HEK293T (cell line): Measurements from ENCODE around the gene EIF4EBP3.

Source experiments
- CTCF ChIA-PET: fragments of 350-600 bp; formaldehyde crosslinking; extraction: SDS; loops from one replicate; lab custom pipeline; 2021; ENCODE audit warnings: antibody characterized with exemption, inconsistent platforms; lab: Yijun Ruan, JAX
- POLR2A ChIA-PET: fragments of 350-600 bp; formaldehyde crosslinking; extraction: SDS; loops from one replicate; lab custom pipeline; 2020; ENCODE audit warnings: antibody characterized with exemption, inconsistent platforms; lab: Yijun Ruan, JAX
- DNase-seq: peaks from one replicate; pipeline ENCODE4 v3.0.0; 2012; ENCODE audit warnings: mixed read lengths; ENCODE audit errors: extremely low spot score
- ARNT ChIP-seq: fragments of 450-650 bp; IDR thresholded peaks from 2 replicates; pipeline ENCODE4 v1.6.1; 2017; ENCODE audit warnings: mild to moderate bottlenecking
- BHLHE40 ChIP-seq: fragments of 450-650 bp; IDR thresholded peaks from 2 replicates; pipeline ENCODE4 v1.6.1; 2016; ENCODE audit warnings: mild to moderate bottlenecking, moderate library complexity, borderline replicate concordance
- CTBP1 ChIP-seq: fragments of 450-650 bp; IDR thresholded peaks from 2 replicates; pipeline ENCODE4 v1.6.1; 2016; ENCODE audit warnings: borderline replicate concordance
- ELF4 ChIP-seq: fragments of 450-650 bp; IDR thresholded peaks from 2 replicates; pipeline ENCODE4 v1.6.1; 2017; ENCODE audit warnings: antibody characterized with exemption
- FOXA1 ChIP-seq: fragments of 450-650 bp; IDR thresholded peaks from 2 replicates; pipeline ENCODE4 v1.6.1; 2016; ENCODE audit warnings: mild to moderate bottlenecking
- FOXK2 ChIP-seq: fragments of 450-650 bp; IDR thresholded peaks from 2 replicates; pipeline ENCODE4 v1.6.1; 2016; ENCODE audit warnings: mild to moderate bottlenecking
- FOXM1 ChIP-seq: fragments of 450-650 bp; IDR thresholded peaks from 2 replicates; pipeline ENCODE4 v1.6.1; 2017; ENCODE audit warnings: mild to moderate bottlenecking, borderline replicate concordance
- HDGF ChIP-seq: fragments of 450-650 bp; IDR thresholded peaks from 2 replicates; pipeline ENCODE4 v1.6.1; 2017; ENCODE audit warnings: antibody characterized with exemption, borderline replicate concordance
- L3MBTL2 ChIP-seq: fragments of 450-650 bp; conservative IDR thresholded peaks from 2 replicates; pipeline ENCODE4 v1.6.1; 2016; ENCODE audit warnings: mild to moderate bottlenecking
- LEF1 ChIP-seq: fragments of 450-650 bp; IDR thresholded peaks from 2 replicates; pipeline ENCODE4 v1.6.1; 2017; ENCODE audit warnings: mild to moderate bottlenecking, borderline replicate concordance
- NFRKB ChIP-seq: fragments of 450-650 bp; IDR thresholded peaks from 2 replicates; pipeline ENCODE4 v1.6.1; 2016; ENCODE audit warnings: mild to moderate bottlenecking, moderate library complexity
- SP1 ChIP-seq: fragments of 450-650 bp; IDR thresholded peaks from 2 replicates; pipeline ENCODE4 v1.6.1; 2017
- SUZ12 ChIP-seq: fragments of 450-650 bp; IDR thresholded peaks from 2 replicates; pipeline ENCODE4 v1.6.1; 2016; ENCODE audit warnings: mild to moderate bottlenecking
- TARDBP ChIP-seq: fragments of 450-650 bp; IDR thresholded peaks from 2 replicates; pipeline ENCODE4 v1.6.1; 2016
- ZNF384 ChIP-seq: fragments of 450-650 bp; IDR thresholded peaks from 2 replicates; pipeline ENCODE4 v1.6.1; 2016
- TF ChIP-seq, protein P1 (sequence below): fragments of 450-650 bp; IDR thresholded peaks from 2 replicates; pipeline ENCODE4 v1.6.1; 2016

Gene EIF4EBP3

DNA sequence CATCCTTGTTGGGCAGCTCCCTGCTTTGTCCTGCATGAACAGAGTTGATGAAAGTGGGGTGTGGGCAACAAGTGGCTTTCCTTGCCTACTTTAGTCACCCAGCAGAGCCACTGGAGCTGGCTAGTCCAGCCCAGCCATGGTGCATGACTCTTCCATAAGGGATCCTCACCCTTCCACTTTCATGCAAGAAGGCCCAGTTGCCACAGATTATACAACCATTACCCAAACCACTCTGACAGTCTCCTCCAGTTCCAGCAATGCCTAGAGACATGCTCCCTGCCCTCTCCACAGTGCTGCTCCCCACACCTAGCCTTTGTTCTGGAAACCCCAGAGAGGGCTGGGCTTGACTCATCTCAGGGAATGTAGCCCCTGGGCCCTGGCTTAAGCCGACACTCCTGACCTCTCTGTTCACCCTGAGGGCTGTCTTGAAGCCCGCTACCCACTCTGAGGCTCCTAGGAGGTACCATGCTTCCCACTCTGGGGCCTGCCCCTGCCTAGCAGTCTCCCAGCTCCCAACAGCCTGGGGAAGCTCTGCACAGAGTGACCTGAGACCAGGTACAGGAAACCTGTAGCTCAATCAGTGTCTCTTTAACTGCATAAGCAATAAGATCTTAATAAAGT lies 21.1 kb downstream of the EIF4EBP3 start:
- no peak for DNase-seq
- CTCF ChIA-PET = interaction anchor here (0.7 kb wide), 1 partner anchor 74 kb away, joined by 4 read pairs; no protein-coding TSS in a partner anchor
- POLR2A ChIA-PET = interaction anchor here (2.8 kb wide), 1 partner anchor 11 kb away, joined by 15 read pairs; the partner anchor contains the start of gene SRA1
- TF ChIP-seq L3MBTL2 (no peak), SUZ12 (no peak), ELF4 (no peak), SP1 (no peak), BHLHE40 (no peak), LEF1 (no peak)
- TF ChIP-seq, protein P1, sequence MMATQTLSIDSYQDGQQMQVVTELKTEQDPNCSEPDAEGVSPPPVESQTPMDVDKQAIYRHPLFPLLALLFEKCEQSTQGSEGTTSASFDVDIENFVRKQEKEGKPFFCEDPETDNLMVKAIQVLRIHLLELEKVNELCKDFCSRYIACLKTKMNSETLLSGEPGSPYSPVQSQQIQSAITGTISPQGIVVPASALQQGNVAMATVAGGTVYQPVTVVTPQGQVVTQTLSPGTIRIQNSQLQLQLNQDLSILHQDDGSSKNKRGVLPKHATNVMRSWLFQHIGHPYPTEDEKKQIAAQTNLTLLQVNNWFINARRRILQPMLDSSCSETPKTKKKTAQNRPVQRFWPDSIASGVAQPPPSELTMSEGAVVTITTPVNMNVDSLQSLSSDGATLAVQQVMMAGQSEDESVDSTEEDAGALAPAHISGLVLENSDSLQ = no peak

DNA sequence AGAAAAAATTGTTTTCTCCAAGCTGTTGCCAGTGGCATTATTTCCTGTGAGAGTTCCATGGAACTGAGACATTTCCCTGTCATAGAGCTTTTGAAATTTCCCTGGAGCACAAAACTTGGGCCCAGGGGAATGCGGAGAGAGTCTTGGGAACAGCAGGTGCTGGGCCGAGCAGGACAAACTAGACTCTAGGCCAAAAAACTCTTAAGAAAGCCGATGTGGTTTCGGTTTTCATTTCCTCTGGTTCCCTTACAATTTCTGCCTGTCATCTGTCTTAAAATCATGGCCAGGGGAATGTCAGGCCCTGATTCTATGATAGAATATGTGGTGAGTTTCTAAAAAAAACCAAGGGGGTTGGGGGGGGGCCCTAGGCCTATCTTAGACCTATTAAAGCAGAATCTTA lies 21.7 kb downstream of the EIF4EBP3 start:
- CTCF ChIA-PET = no interaction called here
- POLR2A ChIA-PET = interaction anchor here (0.9 to 2.8 kb wide), 3 partner anchors 9 to 78 kb away, joined by 3 to 16 read pairs (median 15); partner anchors contain the start of genes IK, NDUFA2 and SRA1
- TF ChIP-seq LEF1 (no peak), ARNT (no peak), CTBP1 (no peak), FOXA1 (no peak), SUZ12 (no peak), SP1 (no peak), L3MBTL2 (no peak), FOXM1 (no peak), FOXK2 (no peak), ELF4 (no peak), TARDBP (no peak)
- TF ChIP-seq, protein P1 = no peak
- no peak for DNase-seq

DNA sequence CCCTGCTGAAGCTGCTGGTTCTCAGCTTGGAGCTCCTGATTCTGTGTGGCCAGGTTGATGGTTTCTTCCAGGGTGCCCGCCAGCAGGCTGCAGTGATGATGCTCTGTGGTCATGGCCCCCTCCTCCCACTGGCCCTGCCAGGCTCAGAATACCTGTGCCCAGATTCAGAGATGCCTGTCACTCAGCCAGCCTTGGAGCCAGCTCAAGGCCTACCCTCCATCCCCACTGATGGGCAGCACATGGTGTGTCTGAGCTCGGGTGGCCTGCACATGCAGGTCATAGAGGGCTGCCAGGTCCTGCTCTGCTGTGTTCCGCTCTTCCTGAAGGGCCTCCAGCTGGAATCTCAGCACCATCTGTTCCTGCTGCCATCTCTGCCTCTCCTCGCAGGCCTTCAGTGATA lies 22.6 kb downstream of the EIF4EBP3 start:
- CTCF ChIA-PET = no interaction called here
- TF ChIP-seq, protein P1 = no peak
- TF ChIP-seq SP1 = no peak
- no peak for TF ChIP-seq FOXM1
- TF ChIP-seq TARDBP = no peak
- no peak for TF ChIP-seq HDGF
- no peak for TF ChIP-seq NFRKB
- no peak for TF ChIP-seq L3MBTL2
- TF ChIP-seq ZNF384 = no peak
- TF ChIP-seq FOXA1 = no peak
- TF ChIP-seq LEF1 = no peak
- TF ChIP-seq CTBP1 = no peak
- no peak for TF ChIP-seq FOXK2
- TF ChIP-seq BHLHE40 = no peak
- TF ChIP-seq SUZ12 = no peak

DNA sequence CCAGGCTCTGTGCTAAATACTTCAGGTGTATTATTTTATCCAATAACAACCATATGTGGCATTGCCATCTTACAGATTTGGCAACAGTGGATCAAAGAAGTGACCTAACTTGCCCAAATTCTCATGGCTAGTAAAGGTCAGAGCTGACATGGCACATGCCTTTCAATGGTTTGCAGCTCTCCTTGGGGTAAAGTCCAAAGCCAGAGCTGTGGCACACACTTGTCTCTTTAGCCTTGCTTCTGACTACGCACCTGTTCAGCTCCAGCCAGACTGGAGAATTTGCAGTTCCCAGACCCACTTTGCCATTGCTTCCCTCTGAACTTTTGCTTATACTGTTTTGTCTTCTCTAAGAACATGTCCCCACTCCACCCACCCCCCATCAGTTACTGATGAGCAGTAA lies 23.0 kb downstream of the EIF4EBP3 start:
- ChIA-PET POLR2A (interaction anchor here (0.6 to 2.8 kb wide), 3 partner anchors 13 to 76 kb away, joined by 4 to 16 read pairs (median 5); partner anchors contain the start of genes IK, NDUFA2 and SRA1), CTCF (no interaction called here)
- no peak for DNase-seq
- no peak for TF ChIP-seq SUZ12
- no peak for TF ChIP-seq TARDBP
- no peak for TF ChIP-seq FOXA1
- TF ChIP-seq FOXK2 = no peak
- TF ChIP-seq FOXM1 = no peak
- no peak for TF ChIP-seq ELF4
- TF ChIP-seq LEF1 = no peak
- no peak for TF ChIP-seq L3MBTL2
- TF ChIP-seq BHLHE40 = no peak
- TF ChIP-seq SP1 = no peak
- TF ChIP-seq ZNF384 = no peak
- TF ChIP-seq, protein P1 = no peak
- no peak for TF ChIP-seq HDGF
- no peak for TF ChIP-seq ARNT
- no peak for TF ChIP-seq CTBP1

More for the DNA sequence above, 22.6 kb downstream of the EIF4EBP3 start:
- DNase-seq = no peak
- POLR2A ChIA-PET = interaction anchor here (0.6 to 2.8 kb wide), 4 partner anchors 8 to 77 kb away, joined by 3 to 16 read pairs (median 4); partner anchors contain the start of genes IK, NDUFA2 and SRA1

DNA sequence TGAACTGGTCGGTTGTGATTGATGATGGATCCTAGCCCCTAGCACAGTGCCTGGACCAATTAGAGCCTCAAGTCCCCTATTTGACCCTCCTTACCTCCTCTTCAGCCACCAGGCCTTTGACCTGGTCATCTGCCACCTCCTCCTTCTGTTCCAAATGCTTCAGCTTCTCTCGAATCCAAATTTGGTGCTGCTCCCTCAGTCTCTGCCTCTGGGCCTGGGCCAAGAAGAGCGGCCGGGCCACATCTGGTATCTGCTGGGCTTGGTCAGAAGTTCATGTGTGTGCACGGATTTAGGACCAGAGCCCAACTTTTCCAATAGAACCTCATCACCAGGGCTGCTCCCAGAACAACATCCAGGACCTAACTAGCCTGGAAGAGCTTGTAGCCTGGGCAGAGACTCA lies 23.6 kb downstream of the EIF4EBP3 start:
- DNase-seq = no peak
- CTCF ChIA-PET = no interaction called here
- TF ChIP-seq FOXA1 (no peak), ELF4 (no peak), L3MBTL2 (no peak), HDGF (no peak), LEF1 (no peak), SP1 (no peak), FOXM1 (no peak), ARNT (no peak), FOXK2 (no peak), NFRKB (no peak), BHLHE40 (no peak), CTBP1 (no peak), SUZ12 (no peak), TARDBP (no peak), ZNF384 (no peak)
- TF ChIP-seq, protein P1 = no peak
- POLR2A ChIA-PET = interaction anchor here (1.0 to 2.8 kb wide), 3 partner anchors 8 to 76 kb away, joined by 3 to 16 read pairs (median 6); partner anchors contain the start of genes IK, NDUFA2 and SRA1
